ENCODE data around the gene ARID5A. TPM values are rescaled to one million over a fixed set of nuclear protein-coding genes. Genes with fewer than 3 reads are reported as not detected.

Gene ARID5A
- polyA plus RNA-seq, 3 donors: 27.8 to 38.8 (median 37.7) TPM

GRCh38 chr2:96584017-96584416 is 47.5 kb downstream of the ARID5A start:
- Histone ChIP-seq H3K27ac (ENCODE audit: low read depth in 1 of 2, low read length in 2 of 2) (no peak overlapping the region), H3K4me3 (replicated peaks in 1 of 3; ENCODE audit: low read depth in 2 of 3, low read length in 3 of 3) (no peak overlapping the region), H2AFZ (ENCODE audit: insufficient read depth, low read depth, low read length, poor library complexity, severe bottlenecking) (no peak overlapping the region), H3K36me3 (replicated peaks in 1 of 2; ENCODE audit: control insufficient read depth in 1 of 2, insufficient read depth in 2 of 2, low read length in 2 of 2) (peaks cover 0 to 18% of the 10 kb centered on the region in 2 donors), H3K9ac (ENCODE audit: insufficient read depth, low read length, poor library complexity, severe bottlenecking) (no peak overlapping the region), H3K79me2 (ENCODE audit: insufficient read depth, low read length) (no peaks in the 10 kb centered on the region), H3K4me2 (replicated peaks; ENCODE audit: extremely low read depth, low read length, poor library complexity, severe bottlenecking) (no peak overlapping the region), H3K4me1 (ENCODE audit: control insufficient read depth in 1 of 2, insufficient read depth in 2 of 2, low read length in 2 of 2) (no peaks in the 10 kb centered on the region), H4K20me1 (ENCODE audit: insufficient read depth, low read length) (no peaks in the 10 kb centered on the region), H3K27me3 (ENCODE audit: control insufficient read depth in 2 of 2, insufficient read depth in 2 of 2, low read length in 2 of 2) (no peaks in the 10 kb centered on the region), H3K9me3 (replicated peaks in 1 of 2; ENCODE audit: control insufficient read depth in 1 of 2, insufficient read depth in 1 of 2, low read length in 2 of 2) (no peaks in the 10 kb centered on the region)
- Mint-ChIP-seq H3K27me3 (ENCODE audit: low read depth in 3 of 3) (peaks cover 0 to 1% (median 0%) of the 10 kb centered on the region in 3 donors), H3K9me3 (peaks cover 0 to 2% (median 0%) of the 10 kb centered on the region in 7 donors), H3K27ac (no peak overlapping the region), H3K36me3 (peaks cover 17 to 20% of the 10 kb centered on the region in 2 donors), H3K4me1 (no peaks in the 10 kb centered on the region), H3K4me3 (no peak overlapping the region)
- intact Hi-C loops (cut with micrococcal nuclease): no loop called here
- no peak for DNase-seq
- WGBS (ENCODE audit: insufficient coverage): 80% methylated on average over 1 of the region's 4 CpGs
- no peak for TF ChIP-seq CTCF (IDR thresholded peaks at IDR 0.05)

GRCh38 chr2:96587843-96588242 is 51.3 kb downstream of the ARID5A start:
- Mint-ChIP-seq H3K4me3 (no peak overlapping the region), H3K36me3 (peaks cover 39% of the 10 kb centered on the region in 2 donors), H3K27ac (no peak overlapping the region), H3K4me1 (peaks cover 5% of the 10 kb centered on the region), H3K9me3 (peaks cover 0 to 2% (median 0%) of the 10 kb centered on the region in 7 donors), H3K27me3 (ENCODE audit: low read depth in 3 of 3) (peaks cover 0 to 1% (median 0%) of the 10 kb centered on the region in 3 donors)
- Histone ChIP-seq H3K4me2 (replicated peaks; ENCODE audit: extremely low read depth, low read length, poor library complexity, severe bottlenecking) (no peak overlapping the region), H3K9me3 (replicated peaks in 1 of 2; ENCODE audit: control insufficient read depth in 1 of 2, insufficient read depth in 1 of 2, low read length in 2 of 2) (no peaks in the 10 kb centered on the region), H3K27ac (ENCODE audit: low read depth in 1 of 2, low read length in 2 of 2) (no peak overlapping the region), H3K9ac (ENCODE audit: insufficient read depth, low read length, poor library complexity, severe bottlenecking) (no peak overlapping the region), H3K36me3 (replicated peaks in 1 of 2; ENCODE audit: control insufficient read depth in 1 of 2, insufficient read depth in 2 of 2, low read length in 2 of 2) (peaks cover 10 to 39% of the 10 kb centered on the region in 2 donors), H3K79me2 (ENCODE audit: insufficient read depth, low read length) (no peaks in the 10 kb centered on the region), H4K20me1 (ENCODE audit: insufficient read depth, low read length) (no peaks in the 10 kb centered on the region), H3K27me3 (ENCODE audit: control insufficient read depth in 2 of 2, insufficient read depth in 2 of 2, low read length in 2 of 2) (no peaks in the 10 kb centered on the region), H3K4me1 (ENCODE audit: control insufficient read depth in 1 of 2, insufficient read depth in 2 of 2, low read length in 2 of 2) (no peaks in the 10 kb centered on the region), H2AFZ (ENCODE audit: insufficient read depth, low read depth, low read length, poor library complexity, severe bottlenecking) (no peak overlapping the region), H3K4me3 (replicated peaks in 1 of 3; ENCODE audit: low read depth in 2 of 3, low read length in 3 of 3) (no peak overlapping the region)
- DNase-seq: no peak
- no CpG with 5 or more reads among the region's 1 CpG for WGBS (ENCODE audit: insufficient coverage)
- TF ChIP-seq CTCF (IDR thresholded peaks at IDR 0.05): no peak
- intact Hi-C loops (cut with micrococcal nuclease): no loop called here
